ENCODE measurements around the gene ZBTB20. TPM values are rescaled to one million over a fixed set of nuclear protein-coding genes. Genes with fewer than 3 reads are reported as not detected.

Gene ZBTB20
- total and polyA plus RNA-seq, 12 donors = 0.57 to 105 (median 86.8) TPM

- H3K27ac ChIP-seq = peak overlapping the region in 6 of 10 donors; percentile 7 to 48 (median 34)
- intact Hi-C loops (cut with DNase I) = loop anchor here in 8 of 10 donors (2.0 to 10.0 kb wide), 14 partner anchors 50 to 730 kb away; partner anchors contain the start of gene ZBTB20 (in 1 of the 8)
These were observed 54.8 kb downstream of the ZBTB20 start for GRCh38 chr3:115092220-115092791.

DNA sequence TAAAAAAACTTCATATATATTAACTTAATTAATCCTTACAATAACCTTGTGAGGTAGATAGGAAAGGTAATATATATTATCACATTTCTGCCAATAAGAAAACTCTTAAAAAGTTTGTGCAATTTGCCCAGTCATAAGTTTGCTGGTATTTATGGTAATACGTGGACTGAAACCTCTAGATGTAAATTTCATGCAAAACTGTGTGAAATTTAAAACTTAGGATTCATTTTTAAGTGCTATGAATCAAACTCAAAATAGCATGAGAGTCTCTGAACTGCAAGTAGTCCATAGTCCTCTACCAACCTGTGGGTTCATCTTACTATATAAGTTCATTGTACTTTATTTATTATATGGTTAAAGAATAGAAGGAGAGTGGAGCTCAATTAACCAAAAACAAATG is 56.4 kb downstream of the ZBTB20 start:
- peak overlapping the region in 1 of 10 donors; percentile 27 for H3K27ac ChIP-seq
- ATAC-seq (no peak), DNase-seq (no peak)
- H3K27me3 ChIP-seq = no peaks in the 10 kb centered on the region
- no peaks in the 10 kb centered on the region for H3K36me3 ChIP-seq
- H3K4me3 ChIP-seq = no peak overlapping the region
- 80 to 82% methylated on average over 1 of the region's 1 CpG for WGBS, 2 donors
- TF ChIP-seq, protein P1, sequence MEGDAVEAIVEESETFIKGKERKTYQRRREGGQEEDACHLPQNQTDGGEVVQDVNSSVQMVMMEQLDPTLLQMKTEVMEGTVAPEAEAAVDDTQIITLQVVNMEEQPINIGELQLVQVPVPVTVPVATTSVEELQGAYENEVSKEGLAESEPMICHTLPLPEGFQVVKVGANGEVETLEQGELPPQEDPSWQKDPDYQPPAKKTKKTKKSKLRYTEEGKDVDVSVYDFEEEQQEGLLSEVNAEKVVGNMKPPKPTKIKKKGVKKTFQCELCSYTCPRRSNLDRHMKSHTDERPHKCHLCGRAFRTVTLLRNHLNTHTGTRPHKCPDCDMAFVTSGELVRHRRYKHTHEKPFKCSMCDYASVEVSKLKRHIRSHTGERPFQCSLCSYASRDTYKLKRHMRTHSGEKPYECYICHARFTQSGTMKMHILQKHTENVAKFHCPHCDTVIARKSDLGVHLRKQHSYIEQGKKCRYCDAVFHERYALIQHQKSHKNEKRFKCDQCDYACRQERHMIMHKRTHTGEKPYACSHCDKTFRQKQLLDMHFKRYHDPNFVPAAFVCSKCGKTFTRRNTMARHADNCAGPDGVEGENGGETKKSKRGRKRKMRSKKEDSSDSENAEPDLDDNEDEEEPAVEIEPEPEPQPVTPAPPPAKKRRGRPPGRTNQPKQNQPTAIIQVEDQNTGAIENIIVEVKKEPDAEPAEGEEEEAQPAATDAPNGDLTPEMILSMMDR (IDR thresholded peaks at IDR 0.05) = no peak
- peaks cover 0 to 78% (median 46%) of the 10 kb centered on the region in 9 donors for H3K4me1 ChIP-seq
- no peaks in the 10 kb centered on the region for H3K9me3 ChIP-seq
- intact Hi-C loops (cut with DNase I) = loop anchor here in 8 of 10 donors (5.0 to 10.0 kb wide), 11 partner anchors 48 to 728 kb away; no protein-coding TSS in a partner anchor

More at GRCh38 chr3:115092220-115092791, 54.8 kb downstream of the ZBTB20 start:
- WGBS, 2 donors = 11 to 12% methylated on average over 4 of the region's 4 CpGs
- DNase-seq (peak; percentile 41 to 74), ATAC-seq (peak; percentile 95 to 99 (median 98))
- no peak overlapping the region for H3K4me3 ChIP-seq
- no peaks in the 10 kb centered on the region for H3K36me3 ChIP-seq
- no peaks in the 10 kb centered on the region for H3K27me3 ChIP-seq
- no peaks in the 10 kb centered on the region for H3K9me3 ChIP-seq
- TF ChIP-seq, protein P1 (IDR thresholded peaks at IDR 0.05) = peak; percentile 44 to 82 (median 70)
- H3K4me1 ChIP-seq = peaks cover 0 to 78% (median 41%) of the 10 kb centered on the region in 9 donors

- Histone ChIP-seq H3K4me3 (no peak overlapping the region), H3K36me3 (no peaks in the 10 kb centered on the region), H3K27me3 (no peaks in the 10 kb centered on the region), H3K27ac (no peak overlapping the region), H3K4me1 (peaks cover 0 to 81% (median 48%) of the 10 kb centered on the region in 9 donors), H3K9me3 (no peaks in the 10 kb centered on the region)
- intact Hi-C loops (cut with DNase I) = loop anchor here in 2 of 10 donors (5.0 to 10.0 kb wide), 3 partner anchors 47 to 265 kb away; no protein-coding TSS in a partner anchor
- DNase-seq = no peak
- 90 to 96% methylated on average over 2 of the region's 2 CpGs for WGBS, 2 donors
- TF ChIP-seq, protein P1 (IDR thresholded peaks at IDR 0.05) = no peak
- ATAC-seq = no peak
These were observed 57.6 kb downstream of the ZBTB20 start for GRCh38 chr3:115089481-115089880.

DNA sequence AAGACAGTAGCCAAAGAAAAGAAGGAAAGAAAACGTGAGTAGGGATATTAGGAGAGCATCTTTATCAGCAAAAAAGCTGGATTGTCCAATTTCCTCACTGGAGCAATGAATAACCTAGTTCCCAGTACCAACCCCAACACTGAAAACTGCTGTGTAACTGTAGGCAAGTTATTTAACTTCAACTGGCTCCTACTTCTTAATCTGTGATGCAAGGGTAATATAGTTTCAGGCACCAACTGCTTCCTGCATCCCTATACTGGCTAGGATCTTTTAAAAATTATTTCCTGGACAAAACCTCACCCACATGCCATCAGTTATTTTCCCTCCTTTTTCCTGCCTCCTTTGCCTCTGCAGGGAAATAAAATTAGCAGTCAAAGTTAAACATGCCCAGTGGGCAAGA is 59.6 kb downstream of the ZBTB20 start:
- TF ChIP-seq, protein P1 (IDR thresholded peaks at IDR 0.05) = no peak
- Histone ChIP-seq H3K27me3 (no peaks in the 10 kb centered on the region), H3K9me3 (no peaks in the 10 kb centered on the region), H3K36me3 (no peaks in the 10 kb centered on the region), H3K27ac (no peak overlapping the region), H3K4me1 (peaks cover 0 to 82% (median 44%) of the 10 kb centered on the region in 9 donors), H3K4me3 (no peak overlapping the region)
- ATAC-seq (no peak), DNase-seq (no peak)
- intact Hi-C loops (cut with DNase I) = loop anchor here in 2 of 10 donors (5.0 to 10.0 kb wide), 3 partner anchors 45 to 263 kb away; no protein-coding TSS in a partner anchor
- 45 to 49% methylated on average over 1 of the region's 1 CpG for WGBS, 2 donors

Measured in heart right ventricle (tissue), 16 donors.